Stimulated activated CD8-positive, alpha-beta memory T cell treated with anti-CD3 and anti-CD28 coated beads, Interleukin-12 subunit alpha, Interleukin-12 subunit beta, amount 100 ng/mL, for 4 hours (primary cell): ENCODE measurements around the gene GNG7.

Source experiments
- DNase-seq: peaks from one replicate; pipeline ENCODE4 v3.0.0-alpha.2; 2020; ENCODE audit warnings: low read depth

GNG7 gene

DNA sequence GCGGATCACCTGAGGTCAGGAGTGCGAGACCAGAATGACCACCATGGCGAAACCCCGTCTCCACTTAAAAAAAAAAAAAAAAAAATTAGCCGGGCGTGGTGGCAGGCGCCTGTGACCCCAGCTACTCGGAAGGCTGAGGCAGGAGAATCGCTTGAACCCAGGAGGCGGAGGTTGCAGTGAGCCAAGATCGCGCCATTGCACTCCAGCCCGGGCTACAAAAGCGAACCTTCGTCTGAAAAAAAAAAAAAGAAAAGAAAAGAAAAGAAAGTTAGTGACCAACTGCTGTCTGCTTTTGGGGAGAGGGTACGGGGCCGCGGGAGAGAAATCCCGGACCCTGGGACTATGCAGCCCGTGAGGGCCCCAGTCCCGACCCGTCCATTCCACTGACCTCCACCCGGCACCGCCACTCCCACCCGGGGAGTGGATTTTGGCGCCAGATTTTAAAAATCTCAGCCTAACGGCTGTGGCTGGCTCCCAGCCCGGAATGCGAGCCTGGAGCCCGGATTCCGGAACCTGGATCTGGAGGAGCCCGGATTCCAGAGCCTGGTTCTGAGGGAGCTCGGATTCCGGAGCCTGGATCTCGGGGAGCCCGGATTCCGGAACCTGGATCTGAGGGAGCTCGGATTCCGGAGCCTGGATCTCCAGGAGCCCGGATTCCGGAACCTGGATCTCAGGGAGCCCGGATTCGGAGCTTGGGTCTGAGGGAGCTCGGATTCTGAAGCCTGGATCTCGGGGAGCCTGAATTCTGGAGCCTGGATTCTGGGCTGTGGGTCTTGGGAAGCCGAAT is 239.7 kb downstream of the GNG7 start:
- no peak for DNase-seq

- DNase-seq = peak; percentile 52
These were observed 240.5 kb downstream of the GNG7 start for GRCh38 chr19:2461751-2462634.
